K562 (cell line): Measurements from ENCODE around the gene FAM204A. TPM values are rescaled to one million over a fixed set of nuclear protein-coding genes. Genes with fewer than 3 reads are reported as not detected.

Experiments
- ATAC-seq: fragments of 200-7000 bp; cut with Tn5 transposase; 3 replicates; pipeline ENCODE4 v1.9.1; 2020; ENCODE audit warnings: moderate library complexity
- BruUV-seq: library from RNA; stranded (reverse); fragments of 400-500 nt; replicated peaks from 2 replicates; lab custom pipeline; 2021; lab: Mats Ljungman, UMichigan
- CTCF ChIA-PET: fragments of 300-600 bp; formaldehyde crosslinking; extraction: SDS; loops from one replicate; lab custom pipeline; 2021; ENCODE audit warnings: low intra/inter-chr PET ratio; lab: Yijun Ruan, JAX
- POLR2A ChIA-PET: fragments of 300-600, 350-650 bp; sonication (Branson Sonifier 250); formaldehyde crosslinking; extraction: SDS; loops from one replicate; lab custom pipeline; 2021; ENCODE audit warnings: antibody characterized with exemption, inconsistent platforms; lab: Yijun Ruan, JAX
- DNase-seq, 4 experiments: peaks; one replicate each; pipeline versions ENCODE4 v3.0.0 to v3.0.0-alpha.2; 2011 to 2018; ENCODE audit warnings: low spot score in 3 of 4, mixed read lengths in 3 of 4; ENCODE audit errors: extremely low read depth in 1 of 4
- FAIRE-seq: peaks from 2 replicates; lab custom pipeline; 2011; peaks lifted over from hg19 to GRCh38; lab: Jason Lieb, UNC
- H2AFZ ChIP-seq: 2 replicates; pipeline ENCODE4 v1.6.0; 2011; ENCODE audit warnings: low read depth, low read length, control low read depth, inconsistent platforms
- H3K27ac ChIP-seq: fragments of 200-600 bp; 3 replicates; pipeline ENCODE4 v1.8.0; 2011; ENCODE audit warnings: low read depth, mild to moderate bottlenecking, control low read depth, inconsistent platforms, low read length, moderate library complexity, mixed read lengths; ENCODE audit errors: extremely low read depth
- H3K27me3 ChIP-seq, 2 experiments: fragments of 300-600 bp in 1 of 2; 2 replicates in 1 of 2; 3 replicates in 1 of 2; pipeline versions ENCODE4 v1.6.0 to v1.8.0; 2011; ENCODE audit warnings: inconsistent platforms in 2 of 2, low read length in 2 of 2, mild to moderate bottlenecking in 1 of 2, mixed read lengths in 1 of 2, moderate library complexity in 1 of 2; ENCODE audit not compliant: control insufficient read depth in 2 of 2, insufficient read depth in 2 of 2
- H3K36me3 ChIP-seq: fragments of 300-600 bp; 3 replicates; pipeline ENCODE4 v1.8.0; 2011; ENCODE audit warnings: mild to moderate bottlenecking, low read length, inconsistent platforms; ENCODE audit not compliant: control insufficient read depth, insufficient read depth
- H3K4me1 ChIP-seq, 2 experiments: fragments of 200-600 bp in 1 of 2; replicated peaks in 1 of 2; 2 replicates in 1 of 2; 3 replicates in 1 of 2; pipeline versions ENCODE4 v1.5.1 to v1.8.0; 2011; ENCODE audit warnings: inconsistent platforms in 2 of 2, low read length in 2 of 2, mild to moderate bottlenecking in 1 of 2, mixed read lengths in 1 of 2, moderate library complexity in 1 of 2; ENCODE audit not compliant: control insufficient read depth in 2 of 2, insufficient read depth in 2 of 2
- H3K4me2 ChIP-seq: 2 replicates; pipeline ENCODE4 v1.6.1; 2011; ENCODE audit warnings: low read length, control low read depth, inconsistent platforms, mixed read lengths; ENCODE audit not compliant: insufficient read depth
- H3K4me3 ChIP-seq: fragments of 200-600 bp; sonication (generic), shearing (Covaris generic); 2 replicates; pipeline ENCODE4 v1.5.1; 2016; ENCODE audit warnings: control low read depth, inconsistent platforms
- H3K79me2 ChIP-seq: fragments of 200-600 bp; 3 replicates; pipeline ENCODE4 v1.8.0; 2011; ENCODE audit warnings: low read length, inconsistent platforms; ENCODE audit not compliant: control insufficient read depth, insufficient read depth
- H3K9ac ChIP-seq, 2 experiments: 2 replicates each; pipeline versions ENCODE4 v1.6.0 to v1.6.1; 2011; ENCODE audit warnings: low read depth in 2 of 2, low read length in 2 of 2, control low read depth in 1 of 2, inconsistent platforms in 1 of 2, mild to moderate bottlenecking in 1 of 2, mixed read lengths in 1 of 2; ENCODE audit not compliant: insufficient read depth in 1 of 2
- H3K9me1 ChIP-seq: one replicate; pipeline ENCODE4 v1.6.0; 2011; ENCODE audit warnings: inconsistent platforms, mild to moderate bottlenecking, low read length, moderate library complexity; ENCODE audit not compliant: control insufficient read depth, insufficient read depth
- H3K9me3 ChIP-seq: replicated peaks from 2 replicates; pipeline ENCODE4 v1.5.1; 2011; ENCODE audit warnings: low read depth, low read length, inconsistent platforms; ENCODE audit not compliant: control insufficient read depth, insufficient read depth
- H4K20me1 ChIP-seq: replicated peaks from 2 replicates; pipeline ENCODE4 v1.6.1; 2011; ENCODE audit warnings: low read length, inconsistent platforms, mixed read lengths; ENCODE audit not compliant: control insufficient read depth, insufficient read depth
- AFF4 ChIP-seq: sonication (generic); formaldehyde crosslinking; IDR thresholded peaks from 2 replicates; pipeline ENCODE4 v1.8.0; 2023; ENCODE audit warnings: mild to moderate bottlenecking, missing genetic modification reagents
- CREBBP ChIP-seq: IDR thresholded peaks from one replicate; pipeline ENCODE4 v1.6.1; 2012; ENCODE audit warnings: low read depth, mild to moderate bottlenecking, control low read depth, inconsistent platforms, low read length
- ETV5 ChIP-seq: sonication (generic); formaldehyde crosslinking; IDR thresholded peaks from 2 replicates; pipeline ENCODE4 v1.4.0; 2020; ENCODE audit warnings: low read depth, mild to moderate bottlenecking, missing genetic modification reagents
- POLR3G ChIP-seq: IDR thresholded peaks from 2 replicates; pipeline ENCODE4 v1.6.1; 2011; ENCODE audit not compliant: insufficient read length, insufficient replicate concordance; ENCODE audit errors: extremely low read depth
- RHOXF2B ChIP-seq: fragments of 250-450 bp; sonication (Bioruptor Pico); conservative IDR thresholded peaks from 2 replicates; pipeline ENCODE4 v1.5.1; 2021
- ZNF77 ChIP-seq: fragments of 250-450 bp; sonication (Bioruptor Pico); IDR thresholded peaks from 2 replicates; pipeline ENCODE4 v1.5.0; 2020
- WGBS: fragments of 100-300 bp; shearing (Covaris generic); methylation state at CpG from one replicate; pipeline ENCODE4 v1.1.6; 2016; ENCODE audit warnings: low coverage, mixed read lengths; ENCODE audit not compliant: insufficient coverage; ENCODE audit errors: missing lambda C conversion rate; 5-methylcytosine and 5-hydroxymethylcytosine counted together
- in situ Hi-C: fragments of 300-500 bp; cut with MboI; formaldehyde crosslinking; loops from 4 replicates; pipeline ENCODE4 v1.15.0; 2018; ENCODE audit warnings: inconsistent platforms, mixed read lengths
- intact Hi-C: fragments of 100-400 bp; cut with micrococcal nuclease; formaldehyde crosslinking; loops from 2 replicates; pipeline ENCODE4 v1.14.2; 2022
- polyA plus RNA-seq, 8 experiments: library from polyadenylated mRNA; depleted of rRNA in 4 of 8; stranded (reverse) in 5 of 8; unstranded in 3 of 8; fragments of >200 nt; fragmentation: Nextera tagmentation in 2 of 8; fragmentation: Illumina TruSeq in 1 of 8; extraction: Ambion mirVana in 2 of 8; extraction: Trizol in 1 of 8; gene quantifications; 2 replicates each; pipeline versions ENCODE4 v1.2.1 to v1.2.3, GENCODE V29; 2011 to 2014; ENCODE audit warnings: inconsistent platforms in 1 of 8, missing spikeins in 1 of 8
- total RNA-seq, 7 experiments: library from RNA; depleted of rRNA in 6 of 7; stranded (reverse); fragments of >200 nt in 6 of 7; fragmentation: Illumina TruSeq in 2 of 7; extraction: Trizol in 2 of 7; gene quantifications; 2 replicates each; pipeline versions ENCODE4 v1.2.1 to v1.2.3, GENCODE V29; 2011 to 2021; ENCODE audit warnings: low replicate concordance in 1 of 7
- TF ChIP-seq, protein P1 (sequence below): fragments of 200-400 bp; formaldehyde crosslinking; IDR thresholded peaks from 2 replicates; pipeline ENCODE4 v1.6.1; 2017; ENCODE audit warnings: mild to moderate bottlenecking, low read depth, low read length, moderate library complexity

Gene FAM204A
- total and polyA plus RNA-seq, 9 of the 15 experiments (the other 6 are each of a cell fraction or from before 2014, with no cell fraction given) = 29.0 to 64.5 (median 44.9) TPM

- whole genome bisulfite sequencing = 92% methylated on average over 2 of the region's 2 CpGs
Measured at GRCh38 chr10:118301211-118301610, 40.9 kb downstream of the FAM204A start.

More at GRCh38 chr10:118301211-118301610, 40.9 kb downstream of the FAM204A start:
- 0 out of 3 replicates have a peak, but pooled peaks cover 3% of the 10 kb centered on the region for H3K36me3 ChIP-seq
- BruUV-seq = no TSS peak
- H3K9me3 ChIP-seq = no peaks in the 10 kb centered on the region
- no peaks in the 10 kb centered on the region for H3K9me1 ChIP-seq
- POLR2A ChIA-PET = no interaction called here
- no peak overlapping the region for H2AFZ ChIP-seq
- no peaks in the 10 kb centered on the region for H4K20me1 ChIP-seq
- in situ Hi-C loops = no loop called here
- no peak overlapping the region for H3K9ac ChIP-seq
- no peaks in the 10 kb centered on the region for H3K79me2 ChIP-seq
- no peaks in the 10 kb centered on the region; a peak in 1 of 5 replicates for H3K27me3 ChIP-seq
- no peak overlapping the region for H3K27ac ChIP-seq
- DNase-seq (no peak), FAIRE-seq (no peak), ATAC-seq (no peak)
- intact Hi-C loops = no loop called here
- TF ChIP-seq AFF4 (CRISPR knock-in tag) = no peak
- no peak for TF ChIP-seq ZNF77 (CRISPR knock-in tag)
- TF ChIP-seq, protein P1, sequence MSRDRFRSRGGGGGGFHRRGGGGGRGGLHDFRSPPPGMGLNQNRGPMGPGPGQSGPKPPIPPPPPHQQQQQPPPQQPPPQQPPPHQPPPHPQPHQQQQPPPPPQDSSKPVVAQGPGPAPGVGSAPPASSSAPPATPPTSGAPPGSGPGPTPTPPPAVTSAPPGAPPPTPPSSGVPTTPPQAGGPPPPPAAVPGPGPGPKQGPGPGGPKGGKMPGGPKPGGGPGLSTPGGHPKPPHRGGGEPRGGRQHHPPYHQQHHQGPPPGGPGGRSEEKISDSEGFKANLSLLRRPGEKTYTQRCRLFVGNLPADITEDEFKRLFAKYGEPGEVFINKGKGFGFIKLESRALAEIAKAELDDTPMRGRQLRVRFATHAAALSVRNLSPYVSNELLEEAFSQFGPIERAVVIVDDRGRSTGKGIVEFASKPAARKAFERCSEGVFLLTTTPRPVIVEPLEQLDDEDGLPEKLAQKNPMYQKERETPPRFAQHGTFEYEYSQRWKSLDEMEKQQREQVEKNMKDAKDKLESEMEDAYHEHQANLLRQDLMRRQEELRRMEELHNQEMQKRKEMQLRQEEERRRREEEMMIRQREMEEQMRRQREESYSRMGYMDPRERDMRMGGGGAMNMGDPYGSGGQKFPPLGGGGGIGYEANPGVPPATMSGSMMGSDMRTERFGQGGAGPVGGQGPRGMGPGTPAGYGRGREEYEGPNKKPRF = no peak
- TF ChIP-seq ETV5 (CRISPR knock-in tag) = no peak
- TF ChIP-seq CREBBP = no peak
- no peak for TF ChIP-seq RHOXF2B (CRISPR knock-in tag)
- TF ChIP-seq POLR3G = no peak
- no peak overlapping the region for H3K4me3 ChIP-seq
- CTCF ChIA-PET = no interaction called here
- H3K4me2 ChIP-seq = no peak overlapping the region
- no peaks in the 10 kb centered on the region; a peak in 1 of 5 replicates for H3K4me1 ChIP-seq
